GM23338 (cell line): ENCODE data around the gene TCF12.

Experiments used
- CREB1 ChIP-seq: fragments of 250-450 bp; sonication (Bioruptor Pico); IDR thresholded peaks from 2 replicates; pipeline ENCODE4 v1.5.0; 2020; ENCODE audit warnings: low read depth, mild to moderate bottlenecking, moderate library complexity
- EZH2 ChIP-seq: fragments of 200-600 bp; sonication (generic); IDR thresholded peaks from one replicate; pipeline ENCODE4 v1.8.0; 2017; ENCODE audit warnings: antibody characterized with exemption, mild to moderate bottlenecking, low read depth; ENCODE audit not compliant: unreplicated experiment
- EZH2phosphoT487 ChIP-seq: fragments of 200-600 bp; sonication (generic); IDR thresholded peaks from one replicate; pipeline ENCODE4 v1.8.1; 2018; ENCODE audit warnings: antibody characterized with exemption; ENCODE audit not compliant: unreplicated experiment
- JUNB ChIP-seq: IDR thresholded peaks from one replicate; pipeline ENCODE4 v1.6.1; 2016; ENCODE audit warnings: antibody characterized with exemption; ENCODE audit not compliant: unreplicated experiment
- POLR2AphosphoS5 ChIP-seq: IDR thresholded peaks from 2 replicates; pipeline ENCODE4 v1.6.1; 2016; ENCODE audit warnings: antibody characterized with exemption, low read depth
- STAT1 ChIP-seq: IDR thresholded peaks from one replicate; pipeline ENCODE4 v1.6.1; 2016; ENCODE audit warnings: antibody characterized with exemption; ENCODE audit not compliant: unreplicated experiment
- ZNF114 ChIP-seq: fragments of 250-450 bp; sonication (Bioruptor Pico); IDR thresholded peaks from 2 replicates; pipeline ENCODE4 v1.5.0; 2020; ENCODE audit warnings: mild to moderate bottlenecking, moderate library complexity
- ZNF331 ChIP-seq: fragments of 250-450 bp; sonication (Bioruptor Pico); IDR thresholded peaks from 2 replicates; pipeline ENCODE4 v1.5.0; 2020; ENCODE audit warnings: low read depth, mild to moderate bottlenecking, moderate library complexity
- TF ChIP-seq, protein P1 (sequence below), 2 experiments: fragments of 200-600 bp in 1 of 2; sonication (generic) in 1 of 2; conservative IDR thresholded peaks; 2 replicates each; pipeline versions ENCODE4 v1.5.1 to v1.6.1; 2016 to 2017; ENCODE audit warnings: antibody characterized with exemption in 2 of 2, low read depth in 2 of 2, mild to moderate bottlenecking in 2 of 2, moderate library complexity in 1 of 2
- TF ChIP-seq, protein P2 (sequence below): IDR thresholded peaks from one replicate; pipeline ENCODE4 v1.6.1; 2018; ENCODE audit warnings: antibody characterized with exemption; ENCODE audit not compliant: unreplicated experiment
- TF ChIP-seq, protein P3 (sequence below): IDR thresholded peaks from 2 replicates; pipeline ENCODE4 v1.6.1; 2016; ENCODE audit warnings: antibody characterized with exemption
- TF ChIP-seq, protein P4 (sequence below): fragments of 250-450 bp; sonication (Bioruptor Pico); IDR thresholded peaks from 2 replicates; pipeline ENCODE4 v1.5.0; 2020; ENCODE audit warnings: mild to moderate bottlenecking, moderate library complexity

DNA sequence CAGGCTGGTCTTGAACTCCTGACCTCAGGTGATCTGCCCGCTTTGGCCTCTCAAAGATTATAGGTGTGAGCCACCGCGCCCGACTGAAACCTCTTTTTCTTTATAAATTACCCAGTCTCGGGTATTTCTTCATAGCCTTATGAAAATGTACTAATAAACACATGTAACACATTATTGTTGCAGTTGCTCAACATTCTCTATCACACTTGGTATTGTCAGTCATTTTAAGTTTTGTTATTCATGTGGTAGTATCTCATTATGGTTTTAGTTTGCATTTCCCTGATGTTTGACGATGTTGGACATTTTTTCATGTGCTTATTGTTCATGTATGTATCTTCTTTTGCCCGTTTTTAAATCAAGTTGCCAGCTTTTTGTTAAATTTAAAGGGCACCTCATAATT lies 109.7 kb downstream of the TCF12 start:
- TF ChIP-seq, protein P1, sequence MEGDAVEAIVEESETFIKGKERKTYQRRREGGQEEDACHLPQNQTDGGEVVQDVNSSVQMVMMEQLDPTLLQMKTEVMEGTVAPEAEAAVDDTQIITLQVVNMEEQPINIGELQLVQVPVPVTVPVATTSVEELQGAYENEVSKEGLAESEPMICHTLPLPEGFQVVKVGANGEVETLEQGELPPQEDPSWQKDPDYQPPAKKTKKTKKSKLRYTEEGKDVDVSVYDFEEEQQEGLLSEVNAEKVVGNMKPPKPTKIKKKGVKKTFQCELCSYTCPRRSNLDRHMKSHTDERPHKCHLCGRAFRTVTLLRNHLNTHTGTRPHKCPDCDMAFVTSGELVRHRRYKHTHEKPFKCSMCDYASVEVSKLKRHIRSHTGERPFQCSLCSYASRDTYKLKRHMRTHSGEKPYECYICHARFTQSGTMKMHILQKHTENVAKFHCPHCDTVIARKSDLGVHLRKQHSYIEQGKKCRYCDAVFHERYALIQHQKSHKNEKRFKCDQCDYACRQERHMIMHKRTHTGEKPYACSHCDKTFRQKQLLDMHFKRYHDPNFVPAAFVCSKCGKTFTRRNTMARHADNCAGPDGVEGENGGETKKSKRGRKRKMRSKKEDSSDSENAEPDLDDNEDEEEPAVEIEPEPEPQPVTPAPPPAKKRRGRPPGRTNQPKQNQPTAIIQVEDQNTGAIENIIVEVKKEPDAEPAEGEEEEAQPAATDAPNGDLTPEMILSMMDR (conservative IDR thresholded peaks at IDR 0.05; ENCODE audit: low read depth in 2 of 2): no peak
- no peak for TF ChIP-seq ZNF114 (CRISPR knock-in tag)
- TF ChIP-seq POLR2AphosphoS5: no peak
- TF ChIP-seq, protein P2, sequence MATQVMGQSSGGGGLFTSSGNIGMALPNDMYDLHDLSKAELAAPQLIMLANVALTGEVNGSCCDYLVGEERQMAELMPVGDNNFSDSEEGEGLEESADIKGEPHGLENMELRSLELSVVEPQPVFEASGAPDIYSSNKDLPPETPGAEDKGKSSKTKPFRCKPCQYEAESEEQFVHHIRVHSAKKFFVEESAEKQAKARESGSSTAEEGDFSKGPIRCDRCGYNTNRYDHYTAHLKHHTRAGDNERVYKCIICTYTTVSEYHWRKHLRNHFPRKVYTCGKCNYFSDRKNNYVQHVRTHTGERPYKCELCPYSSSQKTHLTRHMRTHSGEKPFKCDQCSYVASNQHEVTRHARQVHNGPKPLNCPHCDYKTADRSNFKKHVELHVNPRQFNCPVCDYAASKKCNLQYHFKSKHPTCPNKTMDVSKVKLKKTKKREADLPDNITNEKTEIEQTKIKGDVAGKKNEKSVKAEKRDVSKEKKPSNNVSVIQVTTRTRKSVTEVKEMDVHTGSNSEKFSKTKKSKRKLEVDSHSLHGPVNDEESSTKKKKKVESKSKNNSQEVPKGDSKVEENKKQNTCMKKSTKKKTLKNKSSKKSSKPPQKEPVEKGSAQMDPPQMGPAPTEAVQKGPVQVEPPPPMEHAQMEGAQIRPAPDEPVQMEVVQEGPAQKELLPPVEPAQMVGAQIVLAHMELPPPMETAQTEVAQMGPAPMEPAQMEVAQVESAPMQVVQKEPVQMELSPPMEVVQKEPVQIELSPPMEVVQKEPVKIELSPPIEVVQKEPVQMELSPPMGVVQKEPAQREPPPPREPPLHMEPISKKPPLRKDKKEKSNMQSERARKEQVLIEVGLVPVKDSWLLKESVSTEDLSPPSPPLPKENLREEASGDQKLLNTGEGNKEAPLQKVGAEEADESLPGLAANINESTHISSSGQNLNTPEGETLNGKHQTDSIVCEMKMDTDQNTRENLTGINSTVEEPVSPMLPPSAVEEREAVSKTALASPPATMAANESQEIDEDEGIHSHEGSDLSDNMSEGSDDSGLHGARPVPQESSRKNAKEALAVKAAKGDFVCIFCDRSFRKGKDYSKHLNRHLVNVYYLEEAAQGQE: no peak
- TF ChIP-seq CREB1 (CRISPR knock-in tag): no peak
- no peak for TF ChIP-seq ZNF331 (CRISPR knock-in tag)
- no peak for TF ChIP-seq EZH2
- no peak for TF ChIP-seq JUNB
- no peak for TF ChIP-seq EZH2phosphoT487
- no peak for TF ChIP-seq STAT1
- TF ChIP-seq, protein P3, sequence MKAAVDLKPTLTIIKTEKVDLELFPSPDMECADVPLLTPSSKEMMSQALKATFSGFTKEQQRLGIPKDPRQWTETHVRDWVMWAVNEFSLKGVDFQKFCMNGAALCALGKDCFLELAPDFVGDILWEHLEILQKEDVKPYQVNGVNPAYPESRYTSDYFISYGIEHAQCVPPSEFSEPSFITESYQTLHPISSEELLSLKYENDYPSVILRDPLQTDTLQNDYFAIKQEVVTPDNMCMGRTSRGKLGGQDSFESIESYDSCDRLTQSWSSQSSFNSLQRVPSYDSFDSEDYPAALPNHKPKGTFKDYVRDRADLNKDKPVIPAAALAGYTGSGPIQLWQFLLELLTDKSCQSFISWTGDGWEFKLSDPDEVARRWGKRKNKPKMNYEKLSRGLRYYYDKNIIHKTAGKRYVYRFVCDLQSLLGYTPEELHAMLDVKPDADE: no peak
- TF ChIP-seq, protein P4, sequence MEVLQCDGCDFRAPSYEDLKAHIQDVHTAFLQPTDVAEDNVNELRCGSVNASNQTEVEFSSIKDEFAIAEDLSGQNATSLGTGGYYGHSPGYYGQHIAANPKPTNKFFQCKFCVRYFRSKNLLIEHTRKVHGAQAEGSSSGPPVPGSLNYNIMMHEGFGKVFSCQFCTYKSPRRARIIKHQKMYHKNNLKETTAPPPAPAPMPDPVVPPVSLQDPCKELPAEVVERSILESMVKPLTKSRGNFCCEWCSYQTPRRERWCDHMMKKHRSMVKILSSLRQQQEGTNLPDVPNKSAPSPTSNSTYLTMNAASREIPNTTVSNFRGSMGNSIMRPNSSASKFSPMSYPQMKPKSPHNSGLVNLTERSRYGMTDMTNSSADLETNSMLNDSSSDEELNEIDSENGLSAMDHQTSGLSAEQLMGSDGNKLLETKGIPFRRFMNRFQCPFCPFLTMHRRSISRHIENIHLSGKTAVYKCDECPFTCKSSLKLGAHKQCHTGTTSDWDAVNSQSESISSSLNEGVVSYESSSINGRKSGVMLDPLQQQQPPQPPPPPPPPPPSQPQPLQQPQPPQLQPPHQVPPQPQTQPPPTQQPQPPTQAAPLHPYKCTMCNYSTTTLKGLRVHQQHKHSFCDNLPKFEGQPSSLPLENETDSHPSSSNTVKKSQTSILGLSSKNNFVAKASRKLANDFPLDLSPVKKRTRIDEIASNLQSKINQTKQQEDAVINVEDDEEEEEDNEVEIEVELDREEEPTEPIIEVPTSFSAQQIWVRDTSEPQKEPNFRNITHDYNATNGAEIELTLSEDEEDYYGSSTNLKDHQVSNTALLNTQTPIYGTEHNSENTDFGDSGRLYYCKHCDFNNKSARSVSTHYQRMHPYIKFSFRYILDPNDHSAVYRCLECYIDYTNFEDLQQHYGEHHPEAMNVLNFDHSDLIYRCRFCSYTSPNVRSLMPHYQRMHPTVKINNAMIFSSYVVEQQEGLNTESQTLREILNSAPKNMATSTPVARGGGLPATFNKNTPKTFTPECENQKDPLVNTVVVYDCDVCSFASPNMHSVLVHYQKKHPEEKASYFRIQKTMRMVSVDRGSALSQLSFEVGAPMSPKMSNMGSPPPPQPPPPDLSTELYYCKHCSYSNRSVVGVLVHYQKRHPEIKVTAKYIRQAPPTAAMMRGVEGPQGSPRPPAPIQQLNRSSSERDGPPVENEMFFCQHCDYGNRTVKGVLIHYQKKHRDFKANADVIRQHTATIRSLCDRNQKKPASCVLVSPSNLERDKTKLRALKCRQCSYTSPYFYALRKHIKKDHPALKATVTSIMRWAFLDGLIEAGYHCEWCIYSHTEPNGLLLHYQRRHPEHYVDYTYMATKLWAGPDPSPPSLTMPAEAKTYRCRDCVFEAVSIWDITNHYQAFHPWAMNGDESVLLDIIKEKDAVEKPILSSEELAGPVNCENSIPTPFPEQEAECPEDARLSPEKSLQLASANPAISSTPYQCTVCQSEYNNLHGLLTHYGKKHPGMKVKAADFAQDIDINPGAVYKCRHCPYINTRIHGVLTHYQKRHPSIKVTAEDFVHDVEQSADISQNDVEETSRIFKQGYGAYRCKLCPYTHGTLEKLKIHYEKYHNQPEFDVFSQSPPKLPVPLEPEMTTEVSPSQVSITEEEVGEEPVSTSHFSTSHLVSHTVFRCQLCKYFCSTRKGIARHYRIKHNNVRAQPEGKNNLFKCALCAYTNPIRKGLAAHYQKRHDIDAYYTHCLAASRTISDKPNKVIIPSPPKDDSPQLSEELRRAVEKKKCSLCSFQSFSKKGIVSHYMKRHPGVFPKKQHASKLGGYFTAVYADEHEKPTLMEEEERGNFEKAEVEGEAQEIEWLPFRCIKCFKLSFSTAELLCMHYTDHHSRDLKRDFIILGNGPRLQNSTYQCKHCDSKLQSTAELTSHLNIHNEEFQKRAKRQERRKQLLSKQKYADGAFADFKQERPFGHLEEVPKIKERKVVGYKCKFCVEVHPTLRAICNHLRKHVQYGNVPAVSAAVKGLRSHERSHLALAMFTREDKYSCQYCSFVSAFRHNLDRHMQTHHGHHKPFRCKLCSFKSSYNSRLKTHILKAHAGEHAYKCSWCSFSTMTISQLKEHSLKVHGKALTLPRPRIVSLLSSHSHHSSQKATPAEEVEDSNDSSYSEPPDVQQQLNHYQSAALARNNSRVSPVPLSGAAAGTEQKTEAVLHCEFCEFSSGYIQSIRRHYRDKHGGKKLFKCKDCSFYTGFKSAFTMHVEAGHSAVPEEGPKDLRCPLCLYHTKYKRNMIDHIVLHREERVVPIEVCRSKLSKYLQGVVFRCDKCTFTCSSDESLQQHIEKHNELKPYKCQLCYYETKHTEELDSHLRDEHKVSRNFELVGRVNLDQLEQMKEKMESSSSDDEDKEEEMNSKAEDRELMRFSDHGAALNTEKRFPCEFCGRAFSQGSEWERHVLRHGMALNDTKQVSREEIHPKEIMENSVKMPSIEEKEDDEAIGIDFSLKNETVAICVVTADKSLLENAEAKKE: no peak
